A549 (cell line): ENCODE results near the gene AP5S1. TPM values are rescaled to one million over a fixed set of nuclear protein-coding genes. Genes with fewer than 3 reads are reported as not detected.

Experiments used
- ATAC-seq, 2 experiments: fragments of 200-7000 bp in 1 of 2; fragments of >200 bp in 1 of 2; cut with Nextera tagmentation in 1 of 2; cut with Tn5 transposase in 1 of 2; 3 replicates each; pipeline versions ENCODE4 v1.8.0 to v1.9.1; 2018 to 2020; ENCODE audit warnings: mild to moderate bottlenecking in 1 of 2, moderate library complexity in 1 of 2
- CTCF ChIA-PET: fragments of 300-600 bp; sonication (Branson Sonifier 250); formaldehyde crosslinking; extraction: SDS; loops from one replicate; lab custom pipeline; 2021; ENCODE audit warnings: antibody characterized with exemption, inconsistent platforms; lab: Yijun Ruan, JAX
- POLR2A ChIA-PET: fragments of 350-600 bp; formaldehyde crosslinking; extraction: SDS; loops from one replicate; lab custom pipeline; 2021; ENCODE audit warnings: antibody characterized with exemption, inconsistent platforms; lab: Yijun Ruan, JAX
- DNase-seq, 2 experiments: peaks; one replicate each; pipeline versions ENCODE4 v3.0.0 to v3.0.0-alpha.2; 2011 to 2016; ENCODE audit warnings: low read depth in 1 of 2, low spot score in 1 of 2
- FAIRE-seq: peaks from 2 replicates; lab custom pipeline; 2011; peaks lifted over from hg19 to GRCh38; lab: Jason Lieb, UNC
- H3K27ac ChIP-seq, 2 experiments: fragments of >200 bp; sonication (Bioruptor Twin); formaldehyde crosslinking; 3 replicates each; pipeline ENCODE4 v1.5.1; 2016 to 2017
- H3K4me1 ChIP-seq: fragments of >200 bp; sonication (Bioruptor Twin); formaldehyde crosslinking; 3 replicates; pipeline ENCODE4 v1.6.1; 2016
- H3K4me2 ChIP-seq: fragments of >200 bp; sonication (Bioruptor Twin); formaldehyde crosslinking; 3 replicates; pipeline ENCODE4 v1.6.1; 2016
- H3K4me3 ChIP-seq: fragments of >200 bp; sonication (Bioruptor Twin); formaldehyde crosslinking; 3 replicates; pipeline ENCODE4 v1.5.1; 2016
- H3K9me3 ChIP-seq: fragments of >200 bp; sonication (Bioruptor Twin); formaldehyde crosslinking; 3 replicates; pipeline ENCODE4 v1.6.1; 2016
- BHLHE40 ChIP-seq: IDR thresholded peaks from 2 replicates; pipeline ENCODE4 v1.6.1; 2012; ENCODE audit warnings: low read depth, low read length, inconsistent platforms
- CEBPB ChIP-seq, 2 experiments: fragments of >200 bp in 1 of 2; sonication (Bioruptor Twin) in 1 of 2; formaldehyde crosslinking in 1 of 2; IDR thresholded peaks; 2 replicates each; pipeline ENCODE4 v1.6.1; 2012 to 2016
- CHD2 ChIP-seq: fragments of 150-350 bp; IDR thresholded peaks from 2 replicates; pipeline ENCODE4 v1.6.1; 2014; ENCODE audit warnings: low read length; ENCODE audit not compliant: partially characterized antibody
- E2F6 ChIP-seq: IDR thresholded peaks from 2 replicates; pipeline ENCODE4 v1.6.1; 2012; ENCODE audit warnings: low read depth, borderline replicate concordance
- ELK1 ChIP-seq: fragments of 150-350 bp; IDR thresholded peaks from 2 replicates; pipeline ENCODE4 v1.6.1; 2014; ENCODE audit warnings: low read depth, mild to moderate bottlenecking, low read length
- ESRRA ChIP-seq: fragments of 150-350 bp; IDR thresholded peaks from 2 replicates; pipeline ENCODE4 v1.6.1; 2014; ENCODE audit warnings: mild to moderate bottlenecking, low read length, borderline replicate concordance
- FOSB ChIP-seq: fragments of 250-450 bp; sonication (Bioruptor Pico); IDR thresholded peaks from 2 replicates; pipeline ENCODE4 v1.5.0; 2020; ENCODE audit warnings: mild to moderate bottlenecking, moderate library complexity
- FOXS1 ChIP-seq: fragments of 250-450 bp; sonication (Bioruptor Pico); IDR thresholded peaks from 2 replicates; pipeline ENCODE4 v1.5.0; 2020; ENCODE audit warnings: mild to moderate bottlenecking, moderate library complexity
- HES2 ChIP-seq: fragments of >200 bp; sonication (Bioruptor Twin); formaldehyde crosslinking; IDR thresholded peaks from 2 replicates; pipeline ENCODE4 v1.6.1; 2016
- HOXA7 ChIP-seq: fragments of 250-450 bp; sonication (Bioruptor Pico); IDR thresholded peaks from 2 replicates; pipeline ENCODE4 v1.5.0; 2020; ENCODE audit warnings: mild to moderate bottlenecking, moderate library complexity
- HOXB13 ChIP-seq: fragments of 250-450 bp; sonication (Bioruptor Pico); IDR thresholded peaks from 2 replicates; pipeline ENCODE4 v1.5.0; 2020; ENCODE audit warnings: low read depth, mild to moderate bottlenecking, moderate library complexity
- HOXB5 ChIP-seq: fragments of 250-450 bp; sonication (Bioruptor Pico); IDR thresholded peaks from 2 replicates; pipeline ENCODE4 v1.5.0; 2020; ENCODE audit warnings: mild to moderate bottlenecking, moderate library complexity
- JUN ChIP-seq, 2 experiments: fragments of >200 bp; sonication (Bioruptor Twin); formaldehyde crosslinking; IDR thresholded peaks; 2 replicates in 1 of 2; 3 replicates in 1 of 2; pipeline ENCODE4 v1.6.1; 2016 to 2017
- KDM1A ChIP-seq: fragments of 200-600 bp; sonication (generic); IDR thresholded peaks from 2 replicates; pipeline ENCODE4 v1.6.1; 2016; ENCODE audit warnings: low read depth, mild to moderate bottlenecking
- MAX ChIP-seq: IDR thresholded peaks from 2 replicates; pipeline ENCODE4 v1.6.1; 2012
- NFE2L2 ChIP-seq: fragments of 150-350 bp; conservative IDR thresholded peaks from 2 replicates; pipeline ENCODE4 v1.6.1; 2014; ENCODE audit warnings: low read length
- NPAS2 ChIP-seq: fragments of 250-450 bp; sonication (Bioruptor Pico); IDR thresholded peaks from 2 replicates; pipeline ENCODE4 v1.8.0; 2022; ENCODE audit warnings: mild to moderate bottlenecking, moderate library complexity, borderline replicate concordance
- NR3C1 ChIP-seq: fragments of >200 bp; sonication (Bioruptor Twin); formaldehyde crosslinking; IDR thresholded peaks from 3 replicates; pipeline ENCODE4 v1.6.1; 2017
- PHF8 ChIP-seq: fragments of 200-600 bp; sonication (generic); IDR thresholded peaks from 2 replicates; pipeline ENCODE4 v1.6.1; 2016; ENCODE audit warnings: low read depth, mild to moderate bottlenecking, antibody characterized with exemption, moderate library complexity, borderline replicate concordance
- POLR2A ChIP-seq: IDR thresholded peaks from 2 replicates; pipeline ENCODE4 v1.6.1; 2012; ENCODE audit warnings: mild to moderate bottlenecking, low read length
- RAD21 ChIP-seq, 2 experiments: fragments of >200 bp in 1 of 2; sonication (Bioruptor Twin) in 1 of 2; formaldehyde crosslinking in 1 of 2; IDR thresholded peaks in 1 of 2; conservative IDR thresholded peaks in 1 of 2; 2 replicates in 1 of 2; 3 replicates in 1 of 2; pipeline ENCODE4 v1.6.1; 2012 to 2018; ENCODE audit warnings: inconsistent platforms in 1 of 2
- RARB ChIP-seq: fragments of 250-450 bp; sonication (Bioruptor Pico); IDR thresholded peaks from 2 replicates; pipeline ENCODE4 v1.8.0; 2021; ENCODE audit warnings: mild to moderate bottlenecking, moderate library complexity
- RCOR1 ChIP-seq: fragments of 150-350 bp; IDR thresholded peaks from 2 replicates; pipeline ENCODE4 v1.6.1; 2014; ENCODE audit warnings: antibody characterized with exemption, low read length, low read depth
- REST ChIP-seq: fragments of 200-600 bp; sonication (generic); IDR thresholded peaks from 2 replicates; pipeline ENCODE4 v1.6.1; 2016; ENCODE audit warnings: antibody characterized with exemption, mild to moderate bottlenecking, moderate library complexity
- RNF2 ChIP-seq: fragments of 200-600 bp; sonication (generic); IDR thresholded peaks from 2 replicates; pipeline ENCODE4 v1.6.1; 2016; ENCODE audit warnings: low read depth, mild to moderate bottlenecking, antibody characterized with exemption, moderate library complexity, borderline replicate concordance
- SMC3 ChIP-seq: fragments of >200 bp; sonication (Bioruptor Twin); formaldehyde crosslinking; IDR thresholded peaks from 3 replicates; pipeline ENCODE4 v1.6.1; 2018; ENCODE audit warnings: inconsistent platforms
- TFCP2L1 ChIP-seq: fragments of 250-450 bp; sonication (Bioruptor Pico); IDR thresholded peaks from 2 replicates; pipeline ENCODE4 v1.5.0; 2021; ENCODE audit warnings: mild to moderate bottlenecking
- ZC3H11A ChIP-seq: fragments of 450-650 bp; IDR thresholded peaks from 2 replicates; pipeline ENCODE4 v1.6.1; 2014; ENCODE audit warnings: antibody characterized with exemption, mild to moderate bottlenecking
- ZFP36 ChIP-seq: fragments of 450-650 bp; IDR thresholded peaks from 2 replicates; pipeline ENCODE4 v1.6.1; 2014; ENCODE audit warnings: borderline replicate concordance; ENCODE audit not compliant: partially characterized antibody
- WGBS: methylation state at CpG from one replicate; pipeline ENCODE4 v1.1.6; 2017; ENCODE audit errors: missing lambda C conversion rate; 5-methylcytosine and 5-hydroxymethylcytosine counted together
- polyA plus RNA-seq, 4 experiments: library from polyadenylated mRNA; depleted of rRNA in 3 of 4; stranded (reverse); fragments of >200 nt; fragmentation: RNase III in 1 of 4; extraction: RNeasy Plus Mini Kit Qiagen cat#74134 plus additional on column Dnase treatment in 1 of 4; gene quantifications; 2 replicates in 3 of 4; 3 replicates in 1 of 4; pipeline ENCODE4 v1.2.3, GENCODE V29; 2011 to 2017

AP5S1 gene
- polyA plus RNA-seq, 2 of the 4 experiments (the other 2 are of a cell fraction): 10.2 to 19.9 TPM

- WGBS: 56% methylated on average over 15 of the region's 16 CpGs
- ChIA-PET CTCF (interaction anchor here (0.8 to 56.5 kb wide), 6 partner anchors 9 to 99 kb away, joined by 3 to 1634 read pairs (median 16); partner anchors contain the start of genes ADISSP, CENPB and HSPA12B), POLR2A (interaction anchor here (0.9 to 2.4 kb wide), 4 partner anchors 9 to 101 kb away, joined by 3 to 27 read pairs (median 7); partner anchors contain the start of genes ADISSP, AP5S1 and CENPB)
- peak overlapping the region; percentile 71 to 83 for H3K27ac ChIP-seq
- DNase-seq: no peak
- peak overlapping the region; percentile 45 for H3K4me3 ChIP-seq
- FAIRE-seq: no peak
- 0 out of 6 replicates have a peak, but pooled peaks of 1 of the 2 experiments have one; percentile 1 for ATAC-seq
- H3K9me3 ChIP-seq: no peaks in the 10 kb centered on the region
- peak overlapping the region; percentile 83 for H3K4me2 ChIP-seq
- TF ChIP-seq RNF2 (no peak), SMC3 (no peak), HOXA7 (CRISPR knock-in tag) (no peak), RAD21 (conservative IDR thresholded peaks at IDR 0.05 in 1 of 2, IDR thresholded peaks at IDR 0.05 in 1 of 2) (no peak), ESRRA (no peak), HOXB13 (no peak), HOXB5 (CRISPR knock-in tag) (no peak), BHLHE40 (no peak)
- H3K4me1 ChIP-seq: peaks cover 5% of the 10 kb centered on the region
Measured at GRCh38 chr20:3777381-3777715, 43.0 kb upstream of the AP5S1 start.

- CTCF ChIA-PET: interaction anchor here (0.6 to 56.5 kb wide), 10 partner anchors 9 to 106 kb away, joined by 3 to 1634 read pairs (median 6); partner anchors contain the start of genes ADISSP, CENPB and HSPA12B
- no peak for TF ChIP-seq RAD21 (conservative IDR thresholded peaks at IDR 0.05 in 1 of 2, IDR thresholded peaks at IDR 0.05 in 1 of 2)
- TF ChIP-seq ESRRA: no peak
- TF ChIP-seq JUN (IDR thresholded peaks at IDR 0.05): 0 out of 5 replicates have a peak, but pooled peaks of 1 of the 2 experiments have one; percentile 53
- TF ChIP-seq SMC3: no peak
- no peak for TF ChIP-seq NR3C1
- no peak for TF ChIP-seq RCOR1
- peak; percentile 46; the same call in 1 of the 2 replicates for TF ChIP-seq MAX
- TF ChIP-seq NFE2L2: no peak
- no peak; the same call in 1 of the 2 replicates for TF ChIP-seq E2F6
- 0 out of 2 replicates have a peak, but pooled peaks have one; percentile 25 for TF ChIP-seq TFCP2L1 (CRISPR knock-in tag)
- TF ChIP-seq RARB (CRISPR knock-in tag): no peak
- peak; percentile 48 for TF ChIP-seq POLR2A
- TF ChIP-seq KDM1A: no peak
- no peak for TF ChIP-seq FOSB (CRISPR knock-in tag)
- TF ChIP-seq CHD2: no peak
- no peak for TF ChIP-seq BHLHE40
- no peak for TF ChIP-seq CEBPB (IDR thresholded peaks at IDR 0.05)
- TF ChIP-seq PHF8: no peak
- TF ChIP-seq HES2: no peak
- no peak for TF ChIP-seq ZC3H11A
- no peak for TF ChIP-seq FOXS1 (CRISPR knock-in tag)
- TF ChIP-seq NPAS2 (CRISPR knock-in tag): no peak
- TF ChIP-seq HOXB5 (CRISPR knock-in tag): no peak
- no peak for TF ChIP-seq ELK1
- TF ChIP-seq ZFP36: no peak
- no peak for TF ChIP-seq REST
Measured at GRCh38 chr20:3777716-3778629, 42.4 kb upstream of the AP5S1 start.

More at GRCh38 chr20:3777716-3778629, 42.4 kb upstream of the AP5S1 start:
- peak overlapping the region; percentile 71 to 83 for H3K27ac ChIP-seq
- no peaks in the 10 kb centered on the region for H3K9me3 ChIP-seq
- peak overlapping the region; percentile 45 for H3K4me3 ChIP-seq
- 29% methylated on average over 47 of the region's 70 CpGs for WGBS
- H3K4me1 ChIP-seq: peaks cover 5% of the 10 kb centered on the region
- FAIRE-seq (no peak), ATAC-seq (peak; percentile 78 to 82), DNase-seq (peak; percentile 66 to 95)
- POLR2A ChIA-PET: interaction anchor here (0.7 to 2.4 kb wide), 6 partner anchors 9 to 101 kb away, joined by 3 to 27 read pairs (median 4); partner anchors contain the start of genes ADISSP, AP5S1 and CENPB
- peak overlapping the region; percentile 83 for H3K4me2 ChIP-seq
